Measurements from ENCODE around the gene JARID2.
A peak's percentile ranks its signal among the peaks of the same experiment; 100 is the strongest.

GRCh38 chr6:15396808-15397207 is 150.9 kb downstream of the JARID2 start:
- no peak for TF ChIP-seq CTCF (IDR thresholded peaks at IDR 0.05)
- no peak for TF ChIP-seq EP300 (IDR thresholded peaks at IDR 0.05)
- no peak for TF ChIP-seq POLR2A (IDR thresholded peaks at IDR 0.05)
- peak in 1 of 3 donors; percentile 37 for TF ChIP-seq POLR2AphosphoS5 (IDR thresholded peaks at IDR 0.05)
